NCI-H2107 treated with DMSO at 0.1 percent for 48 hours (cell line): ENCODE measurements around the gene HS6ST3.

ENCODE experiments used
- DNase-seq: peaks from one replicate; lab custom pipeline; 2025; ENCODE audit not compliant: unreplicated experiment; lab: John Stamatoyannopoulos, UW

The HS6ST3 gene

GRCh38 chr13:96636001-96636709 lies 546.2 kb downstream of the HS6ST3 start:
- DNase-seq: no peak

GRCh38 chr13:96637039-96637438 lies 547.1 kb downstream of the HS6ST3 start:
- DNase-seq: no peak

- no peak for DNase-seq
Observed at GRCh38 chr13:96646101-96646500, 556.2 kb downstream of the HS6ST3 start.

GRCh38 chr13:96646515-96647211 lies 556.8 kb downstream of the HS6ST3 start:
- DNase-seq: no peak

GRCh38 chr13:96650301-96650886 lies 560.5 kb downstream of the HS6ST3 start:
- no peak for DNase-seq

GRCh38 chr13:96651598-96651997 lies 561.7 kb downstream of the HS6ST3 start:
- no peak for DNase-seq

- DNase-seq: no peak
Observed at GRCh38 chr13:96652506-96652905, 562.6 kb downstream of the HS6ST3 start.

GRCh38 chr13:96661612-96662011 lies 571.7 kb downstream of the HS6ST3 start:
- no peak for DNase-seq

- no peak for DNase-seq
Observed at GRCh38 chr13:96662036-96662435, 572.1 kb downstream of the HS6ST3 start.

- DNase-seq: no peak
Observed at GRCh38 chr13:96667294-96668018, 577.5 kb downstream of the HS6ST3 start.

GRCh38 chr13:96671073-96671472 lies 581.2 kb downstream of the HS6ST3 start:
- no peak for DNase-seq

- DNase-seq: no peak
Observed at GRCh38 chr13:96672016-96672415, 582.1 kb downstream of the HS6ST3 start.

- DNase-seq: no peak
Observed at GRCh38 chr13:96673825-96674224, 583.9 kb downstream of the HS6ST3 start.

- DNase-seq: no peak
Observed at GRCh38 chr13:96677029-96677428, 587.1 kb downstream of the HS6ST3 start.

- no peak for DNase-seq
Observed at GRCh38 chr13:96678801-96679200, 588.9 kb downstream of the HS6ST3 start.

- DNase-seq: no peak
Observed at GRCh38 chr13:96680898-96681297, 591.0 kb downstream of the HS6ST3 start.

GRCh38 chr13:96681766-96682165 lies 591.9 kb downstream of the HS6ST3 start:
- DNase-seq: no peak

- no peak for DNase-seq
Observed at GRCh38 chr13:96684469-96684868, 594.6 kb downstream of the HS6ST3 start.

GRCh38 chr13:96684907-96685306 lies 595.0 kb downstream of the HS6ST3 start:
- DNase-seq: no peak

- DNase-seq: no peak
Observed at GRCh38 chr13:96686286-96686685, 596.4 kb downstream of the HS6ST3 start.

- DNase-seq: no peak
Observed at GRCh38 chr13:96687191-96687590, 597.3 kb downstream of the HS6ST3 start.

- DNase-seq: no peak
Observed at GRCh38 chr13:96690998-96691397, 601.1 kb downstream of the HS6ST3 start.
